HEK293T (cell line): ENCODE data around the gene IQSEC1.

ENCODE experiments used
- BHLHE40 ChIP-seq: fragments of 450-650 bp; IDR thresholded peaks from 2 replicates; pipeline ENCODE4 v1.6.1; 2016; ENCODE audit warnings: mild to moderate bottlenecking, moderate library complexity, borderline replicate concordance
- FOXA1 ChIP-seq: fragments of 450-650 bp; IDR thresholded peaks from 2 replicates; pipeline ENCODE4 v1.6.1; 2016; ENCODE audit warnings: mild to moderate bottlenecking
- FOXK2 ChIP-seq: fragments of 450-650 bp; IDR thresholded peaks from 2 replicates; pipeline ENCODE4 v1.6.1; 2016; ENCODE audit warnings: mild to moderate bottlenecking
- FOXM1 ChIP-seq: fragments of 450-650 bp; IDR thresholded peaks from 2 replicates; pipeline ENCODE4 v1.6.1; 2017; ENCODE audit warnings: mild to moderate bottlenecking, borderline replicate concordance
- HDGF ChIP-seq: fragments of 450-650 bp; IDR thresholded peaks from 2 replicates; pipeline ENCODE4 v1.6.1; 2017; ENCODE audit warnings: antibody characterized with exemption, borderline replicate concordance
- SP1 ChIP-seq: fragments of 450-650 bp; IDR thresholded peaks from 2 replicates; pipeline ENCODE4 v1.6.1; 2017
- SUZ12 ChIP-seq: fragments of 450-650 bp; IDR thresholded peaks from 2 replicates; pipeline ENCODE4 v1.6.1; 2016; ENCODE audit warnings: mild to moderate bottlenecking
- TARDBP ChIP-seq: fragments of 450-650 bp; IDR thresholded peaks from 2 replicates; pipeline ENCODE4 v1.6.1; 2016
- TF ChIP-seq, protein P1 (sequence below): fragments of 450-650 bp; IDR thresholded peaks from 2 replicates; pipeline ENCODE4 v1.6.1; 2016

DNA sequence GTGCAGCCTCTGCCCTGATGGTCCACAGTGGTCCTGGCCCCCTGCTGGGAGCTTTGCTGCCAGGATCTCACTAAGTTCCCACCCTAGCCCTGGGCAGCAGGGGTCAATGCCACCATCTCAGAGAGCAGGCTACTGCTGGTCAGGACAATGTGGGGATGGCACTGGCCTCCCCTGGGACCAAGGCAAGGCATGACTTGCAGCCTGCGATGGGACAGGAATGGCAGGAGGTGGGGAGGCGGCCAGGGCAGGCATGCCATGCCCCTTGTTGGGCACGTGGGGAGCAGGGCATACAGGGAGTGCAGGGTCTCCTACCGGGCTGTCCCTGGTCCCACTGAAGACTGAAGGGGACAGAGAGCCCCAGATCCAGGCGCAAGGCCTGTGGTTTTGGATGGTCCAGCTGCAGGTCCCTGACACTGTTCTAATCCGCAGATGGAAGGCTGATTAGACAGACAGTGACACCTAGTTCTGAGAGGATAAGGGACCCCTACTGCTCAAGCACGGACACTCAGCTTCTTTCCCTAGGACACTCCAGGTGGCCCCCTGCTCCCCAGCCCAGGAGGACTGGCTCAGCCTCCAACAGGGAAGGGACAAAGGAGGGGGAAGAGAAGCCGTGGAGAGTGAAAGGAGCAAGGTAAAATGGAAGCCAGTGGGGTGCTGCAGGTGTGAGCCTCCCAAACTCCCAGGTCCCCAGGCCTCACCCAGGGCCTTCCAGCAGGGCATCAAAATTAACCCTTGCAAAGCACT, 162.7 kb downstream of the IQSEC1 start:
- TF ChIP-seq FOXM1 (no peak), BHLHE40 (no peak), FOXA1 (no peak), TARDBP (no peak), FOXK2 (no peak), HDGF (no peak), SUZ12 (no peak), SP1 (no peak)
- TF ChIP-seq, protein P1, sequence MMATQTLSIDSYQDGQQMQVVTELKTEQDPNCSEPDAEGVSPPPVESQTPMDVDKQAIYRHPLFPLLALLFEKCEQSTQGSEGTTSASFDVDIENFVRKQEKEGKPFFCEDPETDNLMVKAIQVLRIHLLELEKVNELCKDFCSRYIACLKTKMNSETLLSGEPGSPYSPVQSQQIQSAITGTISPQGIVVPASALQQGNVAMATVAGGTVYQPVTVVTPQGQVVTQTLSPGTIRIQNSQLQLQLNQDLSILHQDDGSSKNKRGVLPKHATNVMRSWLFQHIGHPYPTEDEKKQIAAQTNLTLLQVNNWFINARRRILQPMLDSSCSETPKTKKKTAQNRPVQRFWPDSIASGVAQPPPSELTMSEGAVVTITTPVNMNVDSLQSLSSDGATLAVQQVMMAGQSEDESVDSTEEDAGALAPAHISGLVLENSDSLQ = no peak
